ENCODE measurements around the gene PDCD1LG2. TPM values are rescaled to one million over a fixed set of nuclear protein-coding genes. Genes with fewer than 3 reads are reported as not detected.

The PDCD1LG2 gene
- total and polyA plus RNA-seq, 2 of the 8 experiments (the other 6 are each of a cell fraction or from before 2014, with no cell fraction given): not detected

GRCh38 chr9:5478206-5478605 lies 32.1 kb upstream of the PDCD1LG2 start (continued):
- no peak for TF ChIP-seq CHD7 (IDR thresholded peaks at IDR 0.05; ENCODE audit: insufficient replicate concordance, low read length)
- TF ChIP-seq RNF2 (IDR thresholded peaks at IDR 0.05; ENCODE audit: borderline replicate concordance, low read depth, low read length, missing control alignments, poor library complexity, severe bottlenecking): no peak
- TF ChIP-seq SP2 (IDR thresholded peaks at IDR 0.05; ENCODE audit: low read length): no peak
- no peak for TF ChIP-seq CHD1 (IDR thresholded peaks at IDR 0.05; ENCODE audit: low read depth, low read length)
- no peak for TF ChIP-seq GABPA (IDR thresholded peaks at IDR 0.05; ENCODE audit: borderline replicate concordance, insufficient read depth, low read length)
- TF ChIP-seq USF2 (IDR thresholded peaks at IDR 0.05; ENCODE audit: low read length): no peak
- TF ChIP-seq POLR2AphosphoS5 (IDR thresholded peaks at IDR 0.05; ENCODE audit: low read depth, low read length): no peak
- no peak for TF ChIP-seq CREB1 (IDR thresholded peaks at IDR 0.05)
- no peak for TF ChIP-seq CEBPB (IDR thresholded peaks at IDR 0.05; ENCODE audit: low read depth, low read length)
- no peak for TF ChIP-seq GTF2F1 (IDR thresholded peaks at IDR 0.05; ENCODE audit: borderline replicate concordance, low read depth, low read length)
- TF ChIP-seq NANOG (IDR thresholded peaks at IDR 0.05; ENCODE audit: insufficient read depth, low read depth, low read length, poor library complexity, severe bottlenecking): no peak
